CD14-positive monocyte (primary cell): Measurements from ENCODE around the gene DAGLA. TPM values are rescaled to one million over a fixed set of nuclear protein-coding genes. Genes with fewer than 3 reads are reported as not detected.
A peak's percentile ranks its signal among the peaks of the same experiment; 100 is the strongest.

ENCODE experiments used
- DNase-seq, 3 donors: peaks; one replicate each; pipeline ENCODE4 v3.0.0-alpha.2; 2011 to 2022
- H2AFZ ChIP-seq: 2 replicates; pipeline ENCODE4 v1.6.0; 2012; ENCODE audit warnings: mild to moderate bottlenecking, low read depth, low read length, inconsistent platforms; ENCODE audit not compliant: insufficient read depth, poor library complexity, severe bottlenecking
- H3K27ac ChIP-seq, 2 donors: 1 replicate in 1 of 2; 2 replicates in 1 of 2; pipeline ENCODE4 v1.5.1; 2012 to 2013; ENCODE audit warnings: low read length in 2 of 2, control low read depth in 1 of 2, inconsistent platforms in 1 of 2, low read depth in 1 of 2, mild to moderate bottlenecking in 1 of 2
- H3K27me3 ChIP-seq, 2 donors: one replicate each; pipeline versions ENCODE4 v1.6.0 to v1.6.1; 2011 to 2013; ENCODE audit warnings: low read length in 2 of 2; ENCODE audit not compliant: control insufficient read depth in 2 of 2, insufficient read depth in 2 of 2
- H3K36me3 ChIP-seq, 2 donors: replicated peaks in 1 of 2; 1 replicate in 1 of 2; 2 replicates in 1 of 2; pipeline versions ENCODE4 v1.5.1 to v1.6.1; 2012 to 2013; ENCODE audit warnings: low read length in 2 of 2, control low read depth in 1 of 2, inconsistent platforms in 1 of 2, mild to moderate bottlenecking in 1 of 2; ENCODE audit not compliant: insufficient read depth in 2 of 2, control insufficient read depth in 1 of 2
- H3K4me1 ChIP-seq, 2 donors: 1 replicate in 1 of 2; 2 replicates in 1 of 2; pipeline versions ENCODE4 v1.5.1 to v1.6.1; 2012 to 2013; ENCODE audit warnings: low read length in 2 of 2, control low read depth in 1 of 2, inconsistent platforms in 1 of 2, mild to moderate bottlenecking in 1 of 2, moderate library complexity in 1 of 2; ENCODE audit not compliant: insufficient read depth in 2 of 2, control insufficient read depth in 1 of 2
- H3K4me2 ChIP-seq: replicated peaks from 2 replicates; pipeline ENCODE3; 2012; ENCODE audit warnings: low read length, moderate library complexity, mild to moderate bottlenecking; ENCODE audit not compliant: poor library complexity, severe bottlenecking; ENCODE audit errors: extremely low read depth
- H3K4me3 ChIP-seq, 3 experiments: fragments of 200-600 bp in 1 of 3; sonication (generic) in 1 of 3; replicated peaks in 1 of 3; 1 replicate in 2 of 3; 2 replicates in 1 of 3; pipeline ENCODE4 v1.5.1; 2011 to 2013; ENCODE audit warnings: low read length in 3 of 3, mild to moderate bottlenecking in 3 of 3, control low read depth in 2 of 3, low read depth in 2 of 3, inconsistent platforms in 1 of 3, moderate library complexity in 1 of 3
- H3K79me2 ChIP-seq: 2 replicates; pipeline ENCODE4 v1.6.0; 2012; ENCODE audit warnings: mild to moderate bottlenecking, control low read depth, inconsistent platforms, low read length, moderate library complexity; ENCODE audit not compliant: insufficient read depth
- H3K9ac ChIP-seq: 2 replicates; pipeline ENCODE4 v1.6.0; 2017; ENCODE audit warnings: low read length, mild to moderate bottlenecking; ENCODE audit not compliant: insufficient read depth, poor library complexity, severe bottlenecking
- H3K9me3 ChIP-seq, 2 donors: replicated peaks in 1 of 2; 1 replicate in 1 of 2; 2 replicates in 1 of 2; pipeline versions ENCODE4 v1.5.1 to v1.6.1; 2012 to 2013; ENCODE audit warnings: low read length in 2 of 2, control low read depth in 1 of 2; ENCODE audit not compliant: control insufficient read depth in 1 of 2, insufficient read depth in 1 of 2
- H4K20me1 ChIP-seq: 2 replicates; pipeline ENCODE4 v1.6.0; 2012; ENCODE audit warnings: mild to moderate bottlenecking, low read length, control low read depth, moderate library complexity; ENCODE audit not compliant: insufficient read depth
- H3K27ac Mint-ChIP-seq, 7 donors: one replicate each; pipeline ENCODE4 v1.8.0; 2020; ENCODE audit warnings: mild to moderate bottlenecking in 7 of 7, mixed read lengths in 7 of 7, moderate library complexity in 6 of 7, inconsistent platforms in 2 of 7
- H3K27me3 Mint-ChIP-seq, 3 donors: one replicate each; pipeline ENCODE4 v1.8.0; 2021 to 2022; ENCODE audit warnings: low read depth in 3 of 3, mild to moderate bottlenecking in 3 of 3, mixed read lengths in 3 of 3, moderate library complexity in 3 of 3, inconsistent platforms in 1 of 3
- H3K36me3 Mint-ChIP-seq, 2 donors: one replicate each; pipeline ENCODE4 v1.8.0; 2020; ENCODE audit warnings: mixed read lengths in 2 of 2, inconsistent platforms in 1 of 2, mild to moderate bottlenecking in 1 of 2
- H3K4me1 Mint-ChIP-seq: one replicate; pipeline ENCODE4 v1.8.0; 2020; ENCODE audit warnings: mild to moderate bottlenecking, mixed read lengths
- H3K4me3 Mint-ChIP-seq, 2 donors: one replicate each; pipeline ENCODE4 v1.8.0; 2020; ENCODE audit warnings: mild to moderate bottlenecking in 2 of 2, mixed read lengths in 2 of 2, moderate library complexity in 1 of 2
- H3K9me3 Mint-ChIP-seq, 7 donors: one replicate each; pipeline ENCODE4 v1.8.0; 2020 to 2022; ENCODE audit warnings: mixed read lengths in 7 of 7, mild to moderate bottlenecking in 6 of 7, moderate library complexity in 6 of 7, inconsistent platforms in 2 of 7
- WGBS: methylation state at CpG from one replicate; pipeline ENCODE4 v1.1.5; 2013; ENCODE audit warnings: missing lambda C conversion rate; ENCODE audit not compliant: insufficient coverage; 5-methylcytosine and 5-hydroxymethylcytosine counted together
- intact Hi-C, 2 donors: fragments of 100-400 bp; cut with micrococcal nuclease; formaldehyde crosslinking; loops; one replicate each; pipeline versions ENCODE4 v1.15.0 to v1.15.1; 2023
- polyA plus RNA-seq, 3 donors: library from polyadenylated mRNA; depleted of rRNA in 1 of 3; unstranded in 2 of 3; stranded (reverse) in 1 of 3; fragments of 300-500 nt in 2 of 3; fragments of >200 nt in 1 of 3; fragmentation: Illumina TruSeq in 2 of 3; gene quantifications; 1 replicate in 2 of 3; 2 replicates in 1 of 3; pipeline ENCODE4 v1.2.3, GENCODE V29; 2012 to 2021
- TF ChIP-seq, protein P1 (sequence below): fragments of 200-600 bp; IDR thresholded peaks from one replicate; pipeline ENCODE4 v1.8.0; 2022; ENCODE audit warnings: antibody characterized with exemption, mild to moderate bottlenecking

DAGLA gene
- polyA plus RNA-seq, 3 donors, result 0.16 to 6.7 (median 0.73) TPM

DNA sequence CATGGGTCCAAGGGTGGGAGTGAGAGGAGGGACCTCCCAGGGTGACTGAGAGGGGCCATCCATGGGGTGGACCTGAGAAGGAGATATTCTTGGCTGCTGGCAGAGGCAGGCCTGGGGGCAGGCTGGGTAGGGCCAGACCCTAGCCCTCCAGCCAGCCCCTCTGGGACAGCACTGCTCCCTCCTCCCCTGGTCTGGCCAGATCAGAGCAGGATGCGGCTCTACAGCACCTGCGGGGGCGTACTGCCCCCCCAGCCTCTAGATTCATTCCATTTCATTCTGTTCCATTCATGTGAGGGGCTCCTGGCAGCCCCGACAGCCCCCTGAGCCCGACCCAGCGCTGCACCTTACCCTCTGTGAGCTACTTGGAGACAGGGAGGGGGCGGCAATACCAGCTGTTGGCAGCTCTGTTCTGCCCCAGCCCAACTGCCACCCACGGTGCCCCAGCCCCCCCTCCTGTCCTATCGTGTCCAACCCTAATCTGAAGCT is 37.9 kb downstream of the DAGLA start:
- no peak overlapping the region for H3K4me2 ChIP-seq
- H3K27ac Mint-ChIP-seq, result peak overlapping the region in 3 of 7 donors; percentile 32 to 74 (median 60)
- DNase-seq, result no peak
- no peak overlapping the region for H3K4me3 Mint-ChIP-seq
- TF ChIP-seq, protein P1, sequence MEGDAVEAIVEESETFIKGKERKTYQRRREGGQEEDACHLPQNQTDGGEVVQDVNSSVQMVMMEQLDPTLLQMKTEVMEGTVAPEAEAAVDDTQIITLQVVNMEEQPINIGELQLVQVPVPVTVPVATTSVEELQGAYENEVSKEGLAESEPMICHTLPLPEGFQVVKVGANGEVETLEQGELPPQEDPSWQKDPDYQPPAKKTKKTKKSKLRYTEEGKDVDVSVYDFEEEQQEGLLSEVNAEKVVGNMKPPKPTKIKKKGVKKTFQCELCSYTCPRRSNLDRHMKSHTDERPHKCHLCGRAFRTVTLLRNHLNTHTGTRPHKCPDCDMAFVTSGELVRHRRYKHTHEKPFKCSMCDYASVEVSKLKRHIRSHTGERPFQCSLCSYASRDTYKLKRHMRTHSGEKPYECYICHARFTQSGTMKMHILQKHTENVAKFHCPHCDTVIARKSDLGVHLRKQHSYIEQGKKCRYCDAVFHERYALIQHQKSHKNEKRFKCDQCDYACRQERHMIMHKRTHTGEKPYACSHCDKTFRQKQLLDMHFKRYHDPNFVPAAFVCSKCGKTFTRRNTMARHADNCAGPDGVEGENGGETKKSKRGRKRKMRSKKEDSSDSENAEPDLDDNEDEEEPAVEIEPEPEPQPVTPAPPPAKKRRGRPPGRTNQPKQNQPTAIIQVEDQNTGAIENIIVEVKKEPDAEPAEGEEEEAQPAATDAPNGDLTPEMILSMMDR, result no peak
- peaks cover 0 to 4% (median 3%) of the 10 kb centered on the region in 3 donors for H3K27me3 Mint-ChIP-seq
- intact Hi-C loops, result loop anchor here in 1 of 2 donors (5.0 kb wide), 1 partner anchor 41 kb away; no protein-coding TSS in a partner anchor
- peaks cover 44 to 49% of the 10 kb centered on the region in 2 donors for H3K4me1 ChIP-seq
- no peaks in the 10 kb centered on the region for H3K27me3 ChIP-seq
- H2AFZ ChIP-seq, result no peak overlapping the region
- H3K36me3 Mint-ChIP-seq, result peaks cover 6 to 7% of the 10 kb centered on the region in 2 donors
- 91% methylated on average over 6 of the region's 9 CpGs for whole genome bisulfite sequencing
- H3K9ac ChIP-seq, result no peak overlapping the region
- peaks cover 52% of the 10 kb centered on the region for H3K4me1 Mint-ChIP-seq
- H3K27ac ChIP-seq, result no peak overlapping the region
- no peaks in the 10 kb centered on the region for H3K9me3 ChIP-seq
- peaks cover 0 to 13% of the 10 kb centered on the region in 2 donors for H3K36me3 ChIP-seq
- no peaks in the 10 kb centered on the region for H4K20me1 ChIP-seq
- H3K4me3 ChIP-seq, result no peak overlapping the region
- H3K9me3 Mint-ChIP-seq, result no peaks in the 10 kb centered on the region
- peaks cover 4% of the 10 kb centered on the region for H3K79me2 ChIP-seq

DNA sequence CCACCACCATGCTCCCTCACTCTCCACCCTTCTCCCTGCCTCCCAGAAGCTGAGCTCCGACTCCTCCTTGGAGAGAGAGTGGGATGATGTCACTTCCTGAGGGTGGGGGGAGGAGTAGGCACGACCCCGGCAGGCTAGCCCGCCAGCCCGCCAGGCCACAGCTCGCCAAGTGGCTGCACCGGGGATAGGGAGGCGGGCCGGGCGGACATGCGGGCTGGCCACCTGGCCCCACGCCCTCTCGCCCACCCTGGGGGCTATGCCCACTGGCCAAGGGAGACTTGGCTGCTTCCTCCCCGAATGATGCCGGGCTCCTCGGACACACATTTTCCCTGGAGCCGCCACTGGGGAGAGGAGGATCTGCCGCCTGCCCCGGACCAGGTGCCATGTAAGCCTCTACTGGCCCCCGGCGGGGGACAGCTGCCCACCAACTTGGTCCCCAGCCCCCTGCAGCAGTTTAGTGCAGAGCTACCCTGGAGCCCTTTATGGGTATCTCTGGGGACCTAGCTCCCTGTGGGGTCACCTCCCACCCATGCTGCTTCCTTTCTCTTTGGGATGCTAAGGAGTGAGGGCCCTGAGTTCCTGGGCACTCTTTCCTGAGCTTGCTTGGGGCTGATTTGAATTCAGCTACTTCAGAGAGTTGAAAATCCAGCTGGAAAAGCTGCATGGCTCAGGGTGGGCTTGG is 38.6 kb downstream of the DAGLA start:
- H3K4me2 ChIP-seq, result no peak overlapping the region
- H3K27ac ChIP-seq, result no peak overlapping the region
- no peaks in the 10 kb centered on the region for H3K9me3 ChIP-seq
- WGBS, result 72% methylated on average over 19 of the region's 21 CpGs
- H3K4me1 Mint-ChIP-seq, result peaks cover 46% of the 10 kb centered on the region
- H3K79me2 ChIP-seq, result peaks cover 4% of the 10 kb centered on the region
- H2AFZ ChIP-seq, result no peak overlapping the region
- H3K36me3 ChIP-seq, result peaks cover 0 to 19% of the 10 kb centered on the region in 2 donors
- H3K9me3 Mint-ChIP-seq, result no peaks in the 10 kb centered on the region
- no peaks in the 10 kb centered on the region for H4K20me1 ChIP-seq
- H3K4me3 ChIP-seq, result no peak overlapping the region
- peaks cover 0 to 4% (median 3%) of the 10 kb centered on the region in 3 donors for H3K27me3 Mint-ChIP-seq
- H3K27me3 ChIP-seq, result no peaks in the 10 kb centered on the region
- DNase-seq, result no peak
- H3K4me1 ChIP-seq, result peaks cover 40 to 44% of the 10 kb centered on the region in 2 donors
- no peak overlapping the region for H3K4me3 Mint-ChIP-seq
- no peak overlapping the region for H3K27ac Mint-ChIP-seq
- H3K36me3 Mint-ChIP-seq, result peaks cover 6 to 7% of the 10 kb centered on the region in 2 donors
- no peak overlapping the region for H3K9ac ChIP-seq
- TF ChIP-seq, protein P1, result no peak
- intact Hi-C loops, result loop anchor here in 1 of 2 donors (5.0 kb wide), 1 partner anchor 41 kb away; no protein-coding TSS in a partner anchor
